ENCODE data around the gene TMEM132A. TPM values are rescaled to one million over a fixed set of nuclear protein-coding genes. Genes with fewer than 3 reads are reported as not detected.

TMEM132A gene
- total RNA-seq = 1 to 10 TPM; 1.9 to 2.0 TPM

GRCh38 chr11:60924110-60924905, at the start of gene TMEM132A:
Gene TMEM132A (plus strand): TSS chr11:60924460. CDS start chr11:60924634, 174 bp downstream.
- DNase-seq (peak; percentile 37), ATAC-seq (peak; percentile 37)
- H3K9me3 Mint-ChIP-seq (ENCODE audit: low read depth) = no peaks in the 10 kb centered on the region
- H3K36me3 Mint-ChIP-seq (ENCODE audit: low read depth) = peaks cover 41% of the 10 kb centered on the region
- peaks cover 12% of the 10 kb centered on the region for H3K27me3 Mint-ChIP-seq
- intact Hi-C loops (cut with DNase I, micrococcal nuclease) = loop anchor here in 1 of 2 experiments (2.0 kb wide), 1 partner anchor 262 kb away; no protein-coding TSS in a partner anchor
- H3K4me3 Mint-ChIP-seq = peak within 1 kb of the TSS; percentile 19
- peaks cover 17% of the 10 kb centered on the region for H3K4me1 Mint-ChIP-seq
- ChIA-PET POLR2A (interaction anchor here (0.5 to 1.2 kb wide), 3 partner anchors 9 to 55 kb away, joined by 4 to 5 read pairs (median 4); no protein-coding TSS in a partner anchor), CTCF (interaction anchor here (0.6 to 1.6 kb wide), 7 partner anchors 9 to 159 kb away, joined by 3 to 7 read pairs (median 3); no protein-coding TSS in a partner anchor)
- no peak within 1 kb of the TSS for H3K27ac Mint-ChIP-seq

- Mint-ChIP-seq H3K27ac (no peak overlapping the region), H3K36me3 (ENCODE audit: low read depth) (peaks cover 14% of the 10 kb centered on the region), H3K4me1 (peaks cover 6% of the 10 kb centered on the region), H3K4me3 (no peak overlapping the region), H3K27me3 (no peaks in the 10 kb centered on the region), H3K9me3 (ENCODE audit: low read depth) (no peaks in the 10 kb centered on the region)
- intact Hi-C loops (cut with DNase I, micrococcal nuclease) = no loop called here
- ATAC-seq (no peak), DNase-seq (no peak)
- ChIA-PET CTCF (interaction anchor here (0.6 to 1.4 kb wide), 7 partner anchors 11 to 716 kb away, joined by 3 to 4 read pairs (median 3); no protein-coding TSS in a partner anchor), POLR2A (interaction anchor here (0.6 kb wide), 1 partner anchor 16 kb away, joined by 3 read pairs; no protein-coding TSS in a partner anchor)
These were observed 48.7 kb upstream of the TMEM132A start for GRCh38 chr11:60875366-60876167.

- H3K27me3 Mint-ChIP-seq = no peaks in the 10 kb centered on the region
- DNase-seq = no peak
- peaks cover 19% of the 10 kb centered on the region for H3K36me3 Mint-ChIP-seq (ENCODE audit: low read depth)
- intact Hi-C loops (cut with DNase I, micrococcal nuclease) = no loop called here
- no peak overlapping the region for H3K4me3 Mint-ChIP-seq
- ChIA-PET CTCF (interaction anchor here (0.6 to 1.4 kb wide), 5 partner anchors 11 to 641 kb away, joined by 3 to 4 read pairs (median 3); no protein-coding TSS in a partner anchor), POLR2A (no interaction called here)
- ATAC-seq = no peak
- no peaks in the 10 kb centered on the region for H3K9me3 Mint-ChIP-seq (ENCODE audit: low read depth)
- H3K4me1 Mint-ChIP-seq = peaks cover 6% of the 10 kb centered on the region
- H3K27ac Mint-ChIP-seq = no peak overlapping the region
These were observed 48.1 kb upstream of the TMEM132A start for GRCh38 chr11:60876168-60876485.

GRCh38 chr11:60878245-60879101, 45.8 kb upstream of the TMEM132A start:
- ChIA-PET CTCF (no interaction called here), POLR2A (no interaction called here)
- intact Hi-C loops (cut with DNase I, micrococcal nuclease) = no loop called here
- Mint-ChIP-seq H3K4me3 (no peak overlapping the region), H3K4me1 (no peaks in the 10 kb centered on the region), H3K27ac (no peak overlapping the region), H3K9me3 (ENCODE audit: low read depth) (no peaks in the 10 kb centered on the region), H3K36me3 (ENCODE audit: low read depth) (peaks cover 32% of the 10 kb centered on the region), H3K27me3 (no peaks in the 10 kb centered on the region)
- ATAC-seq (no peak), DNase-seq (no peak)

GRCh38 chr11:60879104-60879503, 45.2 kb upstream of the TMEM132A start:
- ChIA-PET CTCF (no interaction called here), POLR2A (no interaction called here)
- Mint-ChIP-seq H3K4me3 (no peak overlapping the region), H3K36me3 (ENCODE audit: low read depth) (peaks cover 37% of the 10 kb centered on the region), H3K9me3 (ENCODE audit: low read depth) (no peaks in the 10 kb centered on the region), H3K27ac (no peak overlapping the region), H3K4me1 (no peaks in the 10 kb centered on the region), H3K27me3 (no peaks in the 10 kb centered on the region)
- intact Hi-C loops (cut with DNase I, micrococcal nuclease) = no loop called here
- DNase-seq (no peak), ATAC-seq (no peak)

GRCh38 chr11:60879971-60880588, 44.2 kb upstream of the TMEM132A start:
- CTCF ChIA-PET = interaction anchor here (0.6 to 0.8 kb wide), 2 partner anchors 13 to 105 kb away, joined by 3 to 4 read pairs; no protein-coding TSS in a partner anchor
- no peaks in the 10 kb centered on the region for H3K4me1 Mint-ChIP-seq

GRCh38 chr11:60880643-60881282, 43.5 kb upstream of the TMEM132A start:
- ChIA-PET POLR2A (no interaction called here), CTCF (interaction anchor here (0.8 kb wide), 1 partner anchor 106 kb away, joined by 3 read pairs; no protein-coding TSS in a partner anchor)
- H3K4me3 Mint-ChIP-seq = no peak overlapping the region
- no peaks in the 10 kb centered on the region for H3K27me3 Mint-ChIP-seq
- ATAC-seq (no peak), DNase-seq (no peak)
- no peaks in the 10 kb centered on the region for H3K9me3 Mint-ChIP-seq (ENCODE audit: low read depth)
- no peaks in the 10 kb centered on the region for H3K4me1 Mint-ChIP-seq
- H3K36me3 Mint-ChIP-seq (ENCODE audit: low read depth) = peaks cover 40% of the 10 kb centered on the region
- intact Hi-C loops (cut with DNase I, micrococcal nuclease) = no loop called here
- H3K27ac Mint-ChIP-seq = no peak overlapping the region

More at GRCh38 chr11:60879971-60880588, 44.2 kb upstream of the TMEM132A start:
- H3K36me3 Mint-ChIP-seq (ENCODE audit: low read depth) = peaks cover 38% of the 10 kb centered on the region
- intact Hi-C loops (cut with DNase I, micrococcal nuclease) = no loop called here
- no peak overlapping the region for H3K4me3 Mint-ChIP-seq
- ATAC-seq (no peak), DNase-seq (no peak)
- H3K27me3 Mint-ChIP-seq = no peaks in the 10 kb centered on the region
- POLR2A ChIA-PET = no interaction called here
- H3K9me3 Mint-ChIP-seq (ENCODE audit: low read depth) = no peaks in the 10 kb centered on the region
- H3K27ac Mint-ChIP-seq = no peak overlapping the region

GRCh38 chr11:60887556-60887955, 36.7 kb upstream of the TMEM132A start:
- POLR2A ChIA-PET = interaction anchor here (0.8 to 1.1 kb wide), 3 partner anchors 24 to 85 kb away, joined by 3 to 5 read pairs (median 4); no protein-coding TSS in a partner anchor
- DNase-seq = peak; percentile 60

GRCh38 chr11:60889869-60890311, 34.4 kb upstream of the TMEM132A start:
- no peaks in the 10 kb centered on the region for H3K4me1 Mint-ChIP-seq
- H3K27me3 Mint-ChIP-seq = no peaks in the 10 kb centered on the region
- H3K27ac Mint-ChIP-seq = peak overlapping the region; percentile 3
- DNase-seq = no peak
- no peak for ATAC-seq
- H3K4me3 Mint-ChIP-seq = no peak overlapping the region
- intact Hi-C loops (cut with DNase I, micrococcal nuclease) = no loop called here
- CTCF ChIA-PET = interaction anchor here (1.0 to 3.6 kb wide), 3 partner anchors 11 to 112 kb away, joined by 3 to 74 read pairs (median 7); no protein-coding TSS in a partner anchor
- POLR2A ChIA-PET = interaction anchor here (0.6 to 1.5 kb wide), 2 partner anchors 15 to 305 kb away, joined by 3 to 4 read pairs; no protein-coding TSS in a partner anchor
- H3K9me3 Mint-ChIP-seq (ENCODE audit: low read depth) = no peaks in the 10 kb centered on the region
- peaks cover 39% of the 10 kb centered on the region for H3K36me3 Mint-ChIP-seq (ENCODE audit: low read depth)

More at GRCh38 chr11:60887556-60887955, 36.7 kb upstream of the TMEM132A start:
- intact Hi-C loops (cut with DNase I, micrococcal nuclease) = loop anchor here (1.0 kb wide), 2 partner anchors 56 to 112 kb away; no protein-coding TSS in a partner anchor
- no peak overlapping the region for H3K27ac Mint-ChIP-seq
- H3K9me3 Mint-ChIP-seq (ENCODE audit: low read depth) = no peaks in the 10 kb centered on the region
- H3K4me1 Mint-ChIP-seq = no peaks in the 10 kb centered on the region
- H3K27me3 Mint-ChIP-seq = no peaks in the 10 kb centered on the region
- CTCF ChIA-PET = interaction anchor here (0.5 to 3.6 kb wide), 13 partner anchors 9 to 299 kb away, joined by 3 to 74 read pairs (median 4); no protein-coding TSS in a partner anchor
- peak; percentile 90 for ATAC-seq
- H3K4me3 Mint-ChIP-seq = no peak overlapping the region
- H3K36me3 Mint-ChIP-seq (ENCODE audit: low read depth) = peaks cover 37% of the 10 kb centered on the region

- DNase-seq (no peak), ATAC-seq (no peak)
- ChIA-PET CTCF (interaction anchor here (1.6 to 2.4 kb wide), 2 partner anchors 11 to 60 kb away, joined by 4 to 7 read pairs; no protein-coding TSS in a partner anchor), POLR2A (interaction anchor here (0.7 to 1.5 kb wide), 2 partner anchors 14 to 47 kb away, joined by 3 to 4 read pairs; no protein-coding TSS in a partner anchor)
- Mint-ChIP-seq H3K27ac (no peak overlapping the region), H3K9me3 (ENCODE audit: low read depth) (no peaks in the 10 kb centered on the region), H3K36me3 (ENCODE audit: low read depth) (peaks cover 42% of the 10 kb centered on the region), H3K4me3 (no peak overlapping the region), H3K4me1 (no peaks in the 10 kb centered on the region), H3K27me3 (no peaks in the 10 kb centered on the region)
- intact Hi-C loops (cut with DNase I, micrococcal nuclease) = no loop called here
These were observed 33.6 kb upstream of the TMEM132A start for GRCh38 chr11:60890696-60891095.

Data from activated CD4-positive, alpha-beta T cell treated with anti-CD3 and anti-CD28 coated beads for 36 hours (primary cell).